Breast epithelium (tissue), 4 donors: Measurements from ENCODE around the gene RBM7. TPM values are rescaled to one million over a fixed set of nuclear protein-coding genes. Genes with fewer than 3 reads are reported as not detected.

ENCODE experiments used
- DNase-seq, 2 donors: peaks; one replicate each; pipeline ENCODE4 v3.0.0-alpha.2; 2019; ENCODE audit warnings: low spot score in 2 of 2
- H3K27ac ChIP-seq, 2 donors: fragments of 200-600 bp; sonication (generic) in 1 of 2; one replicate each; pipeline ENCODE4 v1.5.1; 2016 to 2019; ENCODE audit warnings: mild to moderate bottlenecking in 1 of 2
- H3K27me3 ChIP-seq, 2 donors: fragments of 200-600 bp; sonication (generic) in 1 of 2; one replicate each; pipeline versions ENCODE4 v1.5.1 to v1.6.0; 2017 to 2019; ENCODE audit warnings: control low read depth in 1 of 2, mild to moderate bottlenecking in 1 of 2
- H3K36me3 ChIP-seq: fragments of 200-600 bp; one replicate; pipeline ENCODE4 v1.5.1; 2019
- H3K4me1 ChIP-seq, 2 donors: fragments of 200-600 bp; sonication (generic); one replicate each; pipeline ENCODE4 v1.5.1; 2016 to 2019; ENCODE audit warnings: control low read depth in 1 of 2
- H3K4me3 ChIP-seq, 3 donors: fragments of 200-600 bp; sonication (generic); 1 replicate in 2 of 3; 2 replicates in 1 of 3; pipeline ENCODE4 v1.5.1; 2016 to 2019; ENCODE audit warnings: mild to moderate bottlenecking in 3 of 3, moderate library complexity in 2 of 3
- H3K9me3 ChIP-seq, 2 donors: fragments of 200-600 bp; sonication (generic) in 1 of 2; one replicate each; pipeline ENCODE4 v1.5.1; 2016 to 2019; ENCODE audit warnings: control low read depth in 1 of 2
- CTCF ChIP-seq, 3 donors: fragments of 450-650 bp; IDR thresholded peaks; one replicate each; pipeline ENCODE4 v1.5.1; 2016 to 2017; ENCODE audit warnings: antibody characterized with exemption in 3 of 3, mild to moderate bottlenecking in 3 of 3, moderate library complexity in 3 of 3
- POLR2A ChIP-seq: fragments of 450-650 bp; IDR thresholded peaks from one replicate; pipeline ENCODE4 v1.6.1; 2016; ENCODE audit warnings: antibody characterized with exemption, mild to moderate bottlenecking, moderate library complexity
- POLR2AphosphoS5 ChIP-seq, 3 donors: sonication (generic); formaldehyde crosslinking; IDR thresholded peaks; one replicate each; pipeline ENCODE4 v1.6.1; 2017; ENCODE audit warnings: antibody characterized with exemption in 3 of 3
- intact Hi-C: fragments of 100-400 bp; cut with DNase I; formaldehyde crosslinking; loops from one replicate; pipeline ENCODE4 v1.15.1; 2023; ENCODE audit warnings: low total_unique reads
- total RNA-seq, 3 donors: library from RNA; depleted of rRNA; stranded (reverse); fragments of >200 nt; gene quantifications; one replicate each; pipeline ENCODE4 v1.1.0, GENCODE V29; 2016

Gene RBM7
- total RNA-seq, 3 donors from 2014 or later = 14.7 to 29.7 (median 25.2) TPM

- intact Hi-C loops = no loop called here
These were observed 31.4 kb upstream of the RBM7 start for GRCh38 chr11:114368918-114369680.

GRCh38 chr11:114375052-114375451 is 25.4 kb upstream of the RBM7 start:
- Histone ChIP-seq H3K27me3 (no peaks in the 10 kb centered on the region), H3K27ac (no peak overlapping the region), H3K36me3 (no peaks in the 10 kb centered on the region), H3K4me3 (no peak overlapping the region), H3K9me3 (no peaks in the 10 kb centered on the region), H3K4me1 (no peaks in the 10 kb centered on the region)
- TF ChIP-seq POLR2A (no peak), POLR2AphosphoS5 (IDR thresholded peaks at IDR 0.05) (no peak), CTCF (IDR thresholded peaks at IDR 0.05) (no peak)
- intact Hi-C loops = no loop called here
- DNase-seq = no peak

More at GRCh38 chr11:114368918-114369680, 31.4 kb upstream of the RBM7 start:
- Histone ChIP-seq H3K4me3 (no peak overlapping the region), H3K36me3 (no peaks in the 10 kb centered on the region), H3K27me3 (peaks cover 0 to 2% of the 10 kb centered on the region in 2 donors), H3K27ac (no peak overlapping the region), H3K9me3 (no peaks in the 10 kb centered on the region), H3K4me1 (no peaks in the 10 kb centered on the region)
- no peak for DNase-seq
- TF ChIP-seq POLR2A (no peak), POLR2AphosphoS5 (IDR thresholded peaks at IDR 0.05) (no peak), CTCF (IDR thresholded peaks at IDR 0.05) (no peak)

DNA sequence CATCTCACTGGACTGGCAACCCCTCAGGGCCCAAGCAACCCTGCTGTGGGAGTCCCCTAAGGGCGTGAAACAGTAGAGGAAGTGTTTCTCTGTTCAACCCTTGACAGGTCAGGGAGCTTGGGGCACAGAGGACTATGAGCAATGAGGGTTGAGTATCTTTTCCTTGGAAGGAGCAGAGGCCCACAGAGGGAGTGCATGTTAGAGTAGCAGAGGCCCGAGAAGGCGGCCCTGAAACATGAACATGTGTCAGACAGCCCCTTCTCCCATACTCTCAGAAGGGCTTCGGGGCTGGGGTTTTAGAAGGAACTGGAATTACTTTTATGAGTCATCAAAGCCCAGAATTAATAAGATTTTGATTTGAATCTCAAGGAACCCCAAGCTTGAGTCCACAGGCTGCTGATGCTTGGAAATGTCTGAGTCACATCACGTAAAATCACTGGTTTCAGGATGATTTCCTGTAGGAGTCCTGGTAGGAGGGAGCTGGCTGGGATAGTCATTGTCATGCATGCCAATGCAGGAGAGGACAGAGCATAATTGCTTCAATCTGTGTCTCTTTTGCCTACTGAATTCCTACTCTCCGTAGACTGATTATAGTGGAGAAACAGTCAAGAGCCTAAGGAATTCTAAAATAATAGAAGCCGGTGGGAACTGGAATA is 22.7 kb upstream of the RBM7 start:
- Histone ChIP-seq H3K4me1 (no peaks in the 10 kb centered on the region), H3K4me3 (no peak overlapping the region), H3K9me3 (no peaks in the 10 kb centered on the region), H3K27me3 (no peaks in the 10 kb centered on the region), H3K27ac (no peak overlapping the region), H3K36me3 (no peaks in the 10 kb centered on the region)
- intact Hi-C loops = no loop called here
- TF ChIP-seq CTCF (IDR thresholded peaks at IDR 0.05) (no peak), POLR2AphosphoS5 (IDR thresholded peaks at IDR 0.05) (no peak), POLR2A (no peak)
- no peak for DNase-seq

DNA sequence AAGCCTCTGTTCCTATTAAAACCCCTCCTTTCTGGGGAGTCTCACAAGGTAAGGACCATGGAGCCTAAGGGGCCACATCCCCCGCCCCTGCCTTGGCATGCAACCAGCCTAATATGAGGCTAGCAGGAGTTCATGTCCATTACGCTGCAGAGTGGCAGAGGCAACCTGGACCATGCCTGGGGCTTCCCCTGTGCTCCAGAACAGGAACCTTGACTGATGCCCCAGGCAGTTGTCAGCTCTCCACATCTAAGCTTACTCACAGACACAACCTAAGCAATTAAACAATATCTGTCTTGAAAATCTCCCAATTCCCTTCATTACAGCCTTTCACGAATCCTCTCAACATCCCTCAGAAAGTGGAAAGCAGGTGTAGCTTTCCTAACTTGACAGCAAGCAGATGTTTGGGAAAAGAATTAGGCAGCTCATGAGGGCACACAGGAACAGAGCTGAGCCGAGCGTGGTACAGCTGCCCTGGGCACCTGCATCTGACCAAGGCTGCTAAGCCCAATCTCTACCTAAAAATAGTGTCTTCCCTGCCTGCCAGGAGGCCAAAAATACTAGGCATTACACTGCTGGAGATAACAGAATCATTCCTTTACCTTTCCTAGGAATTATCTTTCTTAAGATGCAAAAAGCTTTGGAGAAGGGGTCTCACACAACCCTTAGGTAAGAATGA is 20.9 kb upstream of the RBM7 start:
- no peak overlapping the region for H3K27ac ChIP-seq
- TF ChIP-seq CTCF (IDR thresholded peaks at IDR 0.05) = no peak
- TF ChIP-seq POLR2AphosphoS5 (IDR thresholded peaks at IDR 0.05) = no peak
- TF ChIP-seq POLR2A = no peak
- no peak for DNase-seq
- H3K4me1 ChIP-seq = no peaks in the 10 kb centered on the region
- H3K4me3 ChIP-seq = no peak overlapping the region
- H3K9me3 ChIP-seq = no peaks in the 10 kb centered on the region
- no peaks in the 10 kb centered on the region for H3K27me3 ChIP-seq
- no peaks in the 10 kb centered on the region for H3K36me3 ChIP-seq
- intact Hi-C loops = no loop called here

DNA sequence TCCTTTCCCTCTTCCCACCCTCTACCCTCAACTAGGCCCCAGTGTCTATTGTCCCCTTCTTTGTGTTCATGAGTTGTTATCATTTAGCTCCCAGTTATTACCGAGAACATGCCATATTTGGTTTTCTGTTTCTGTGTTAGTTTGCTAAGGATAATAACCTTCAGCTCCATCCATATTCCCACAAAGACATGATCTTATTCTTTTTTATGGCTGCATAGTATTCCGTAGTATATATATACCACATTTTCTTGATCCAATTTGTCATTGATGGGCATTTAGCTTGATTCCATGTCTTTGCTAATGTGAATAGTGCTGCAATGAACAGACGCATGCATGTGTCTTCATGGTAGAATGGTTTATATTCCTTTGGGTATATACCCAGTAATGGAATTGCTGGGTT is 18.0 kb upstream of the RBM7 start:
- no peaks in the 10 kb centered on the region for H3K9me3 ChIP-seq
- TF ChIP-seq POLR2AphosphoS5 (IDR thresholded peaks at IDR 0.05) = no peak
- TF ChIP-seq POLR2A = no peak
- no peak for TF ChIP-seq CTCF (IDR thresholded peaks at IDR 0.05)
- intact Hi-C loops = no loop called here
- no peaks in the 10 kb centered on the region for H3K27me3 ChIP-seq
- no peak for DNase-seq
- no peaks in the 10 kb centered on the region for H3K36me3 ChIP-seq
- H3K4me1 ChIP-seq = no peaks in the 10 kb centered on the region
- no peak overlapping the region for H3K4me3 ChIP-seq
- no peak overlapping the region for H3K27ac ChIP-seq
